Measurements from ENCODE around the gene PPP1R16B.

PPP1R16B gene

GRCh38 chr20:38962044-38962927 lies 156.8 kb downstream of the PPP1R16B start, which contains the start of gene DHX35:
DHX35 (plus strand) TSS chr20:38962344; CDS start chr20:38962368, 24 bp downstream.
- Histone ChIP-seq H3K79me1 (ENCODE audit: low read length) (peaks cover 9% of the 10 kb centered on the region), H3K27ac (ENCODE audit: low read depth, low read length) (peak within 1 kb of the TSS; percentile 81), H2BK12ac (ENCODE audit: low read length) (peak within 1 kb of the TSS; percentile 15), H3K4ac (ENCODE audit: low read depth, low read length) (peak within 1 kb of the TSS; percentile 90), H4K91ac (ENCODE audit: low read depth, low read length) (peak within 1 kb of the TSS; percentile 90), H3K4me3 (ENCODE audit: low read depth, low read length) (peak within 1 kb of the TSS; percentile 96), H4K8ac (ENCODE audit: low read depth, low read length) (peak within 1 kb of the TSS; percentile 97), H3K27me3 (ENCODE audit: insufficient read depth, low read length) (no peaks in the 10 kb centered on the region), H2AK5ac (ENCODE audit: low read length) (peak within 1 kb of the TSS; percentile 76), H3K36me3 (ENCODE audit: control insufficient read depth in 1 of 2, insufficient read depth in 2 of 2, low read length in 2 of 2) (peaks cover 0 to 2% of the 10 kb centered on the region in 2 experiments), H3K4me2 (ENCODE audit: low read length) (peak within 1 kb of the TSS; percentile 87), H3K9ac (ENCODE audit: low read length) (peak within 1 kb of the TSS; percentile 93), H2BK120ac (ENCODE audit: insufficient read depth, low read length, poor library complexity) (peak within 1 kb of the TSS; percentile 77), H3K18ac (ENCODE audit: low read length) (peak within 1 kb of the TSS; percentile 94), H2AFZ (ENCODE audit: insufficient read depth, low read length, poor library complexity) (peak within 1 kb of the TSS; percentile 97), H2BK5ac (ENCODE audit: low read depth, low read length, poor library complexity) (peak within 1 kb of the TSS; percentile 73), H3K79me2 (ENCODE audit: control insufficient read depth, insufficient read depth, low read length, poor library complexity) (peaks cover 6% of the 10 kb centered on the region), H3K4me1 (ENCODE audit: control insufficient read depth in 1 of 2, insufficient read depth in 2 of 2, low read length in 2 of 2) (peaks cover 3 to 4% of the 10 kb centered on the region in 2 experiments), H3K9me3 (ENCODE audit: insufficient read depth, low read depth, low read length) (no peaks in the 10 kb centered on the region), H4K12ac (ENCODE audit: low read depth, low read length) (peak within 1 kb of the TSS; percentile 96), H3K14ac (ENCODE audit: low read length) (peak within 1 kb of the TSS; percentile 95), H3K23ac (ENCODE audit: low read length) (no peak within 1 kb of the TSS)
- no CpG with 5 or more reads among the region's 70 CpGs for WGBS (ENCODE audit: extremely low coverage, insufficient coverage, insufficient read length)
- DNase-seq, result peak; percentile 99

DNA sequence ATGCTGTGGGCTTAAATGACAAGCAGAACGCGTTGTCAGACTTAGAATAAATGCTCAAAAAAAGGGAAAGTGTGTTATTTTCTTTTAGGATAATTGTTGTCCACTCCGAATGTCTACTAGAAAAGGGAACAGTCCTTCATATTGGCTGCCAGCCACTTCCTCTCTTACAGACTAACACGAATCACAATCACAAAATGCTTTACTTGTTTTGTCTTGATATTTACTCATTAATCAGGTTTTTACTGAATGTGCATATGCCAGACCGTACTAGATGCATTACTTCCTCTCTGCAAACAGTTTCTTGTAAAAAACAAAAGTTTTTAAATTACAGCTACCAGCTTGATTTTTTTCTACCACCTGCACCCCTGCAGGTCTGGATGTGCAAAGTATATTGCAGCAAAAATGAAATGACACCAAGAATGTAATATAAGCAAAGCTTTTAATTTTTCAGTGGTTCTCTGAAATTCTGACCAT lies 157.5 kb downstream of the PPP1R16B start:
- no CpG with 5 or more reads among the region's 5 CpGs for WGBS (ENCODE audit: extremely low coverage, insufficient coverage, insufficient read length)
- peak overlapping the region; percentile 90 for H4K91ac ChIP-seq (ENCODE audit: low read depth, low read length)
- no peak overlapping the region for H4K12ac ChIP-seq (ENCODE audit: low read depth, low read length)
- H2BK12ac ChIP-seq (ENCODE audit: low read length), result no peak overlapping the region
- H3K4ac ChIP-seq (ENCODE audit: low read depth, low read length), result peak overlapping the region; percentile 66
- no peaks in the 10 kb centered on the region for H3K27me3 ChIP-seq (ENCODE audit: insufficient read depth, low read length)
- H2AFZ ChIP-seq (ENCODE audit: insufficient read depth, low read length, poor library complexity), result no peak overlapping the region
- H3K27ac ChIP-seq (ENCODE audit: low read depth, low read length), result peak overlapping the region; percentile 81
- H3K23ac ChIP-seq (ENCODE audit: low read length), result no peak overlapping the region
- peaks cover 9% of the 10 kb centered on the region for H3K79me1 ChIP-seq (ENCODE audit: low read length)
- H3K36me3 ChIP-seq (ENCODE audit: control insufficient read depth in 1 of 2, insufficient read depth in 2 of 2, low read length in 2 of 2), result peaks cover 0 to 2% of the 10 kb centered on the region in 2 experiments
- no peak overlapping the region for H3K9ac ChIP-seq (ENCODE audit: low read length)
- H3K79me2 ChIP-seq (ENCODE audit: control insufficient read depth, insufficient read depth, low read length, poor library complexity), result peaks cover 6% of the 10 kb centered on the region
- no peak for DNase-seq
- H3K4me1 ChIP-seq (ENCODE audit: control insufficient read depth in 1 of 2, insufficient read depth in 2 of 2, low read length in 2 of 2), result peaks cover 3 to 4% of the 10 kb centered on the region in 2 experiments
- no peak overlapping the region for H3K14ac ChIP-seq (ENCODE audit: low read length)
- H3K18ac ChIP-seq (ENCODE audit: low read length), result no peak overlapping the region
- no peak overlapping the region for H2BK120ac ChIP-seq (ENCODE audit: insufficient read depth, low read length, poor library complexity)
- H2AK5ac ChIP-seq (ENCODE audit: low read length), result no peak overlapping the region
- H4K8ac ChIP-seq (ENCODE audit: low read depth, low read length), result peak overlapping the region; percentile 96
- no peaks in the 10 kb centered on the region for H3K9me3 ChIP-seq (ENCODE audit: insufficient read depth, low read depth, low read length)
- H2BK5ac ChIP-seq (ENCODE audit: low read depth, low read length, poor library complexity), result no peak overlapping the region
- H3K4me2 ChIP-seq (ENCODE audit: low read length), result peak overlapping the region; percentile 87
- peak overlapping the region; percentile 96 for H3K4me3 ChIP-seq (ENCODE audit: low read depth, low read length)

- no peak overlapping the region for H3K23ac ChIP-seq (ENCODE audit: low read length)
- H3K27me3 ChIP-seq (ENCODE audit: insufficient read depth, low read length), result no peaks in the 10 kb centered on the region
- no peak overlapping the region for H4K12ac ChIP-seq (ENCODE audit: low read depth, low read length)
- H2BK120ac ChIP-seq (ENCODE audit: insufficient read depth, low read length, poor library complexity), result no peak overlapping the region
- H2AK5ac ChIP-seq (ENCODE audit: low read length), result no peak overlapping the region
- no peak overlapping the region for H3K9ac ChIP-seq (ENCODE audit: low read length)
- DNase-seq, result no peak
- H3K36me3 ChIP-seq (ENCODE audit: control insufficient read depth in 1 of 2, insufficient read depth in 2 of 2, low read length in 2 of 2), result peaks cover 0 to 2% of the 10 kb centered on the region in 2 experiments
- peaks cover 9% of the 10 kb centered on the region for H3K79me1 ChIP-seq (ENCODE audit: low read length)
- H3K4me2 ChIP-seq (ENCODE audit: low read length), result no peak overlapping the region
- H2AFZ ChIP-seq (ENCODE audit: insufficient read depth, low read length, poor library complexity), result no peak overlapping the region
- no peak overlapping the region for H4K91ac ChIP-seq (ENCODE audit: low read depth, low read length)
- H2BK5ac ChIP-seq (ENCODE audit: low read depth, low read length, poor library complexity), result no peak overlapping the region
- no peak overlapping the region for H3K18ac ChIP-seq (ENCODE audit: low read length)
- H3K14ac ChIP-seq (ENCODE audit: low read length), result no peak overlapping the region
- no peak overlapping the region for H3K4ac ChIP-seq (ENCODE audit: low read depth, low read length)
- H3K4me1 ChIP-seq (ENCODE audit: control insufficient read depth in 1 of 2, insufficient read depth in 2 of 2, low read length in 2 of 2), result peaks cover 3 to 4% of the 10 kb centered on the region in 2 experiments
- peaks cover 6% of the 10 kb centered on the region for H3K79me2 ChIP-seq (ENCODE audit: control insufficient read depth, insufficient read depth, low read length, poor library complexity)
- H3K27ac ChIP-seq (ENCODE audit: low read depth, low read length), result no peak overlapping the region
- H3K9me3 ChIP-seq (ENCODE audit: insufficient read depth, low read depth, low read length), result no peaks in the 10 kb centered on the region
- H3K4me3 ChIP-seq (ENCODE audit: low read depth, low read length), result no peak overlapping the region
- H2BK12ac ChIP-seq (ENCODE audit: low read length), result no peak overlapping the region
- no peak overlapping the region for H4K8ac ChIP-seq (ENCODE audit: low read depth, low read length)
Observed at GRCh38 chr20:38963745-38964144, 158.2 kb downstream of the PPP1R16B start.

DNA sequence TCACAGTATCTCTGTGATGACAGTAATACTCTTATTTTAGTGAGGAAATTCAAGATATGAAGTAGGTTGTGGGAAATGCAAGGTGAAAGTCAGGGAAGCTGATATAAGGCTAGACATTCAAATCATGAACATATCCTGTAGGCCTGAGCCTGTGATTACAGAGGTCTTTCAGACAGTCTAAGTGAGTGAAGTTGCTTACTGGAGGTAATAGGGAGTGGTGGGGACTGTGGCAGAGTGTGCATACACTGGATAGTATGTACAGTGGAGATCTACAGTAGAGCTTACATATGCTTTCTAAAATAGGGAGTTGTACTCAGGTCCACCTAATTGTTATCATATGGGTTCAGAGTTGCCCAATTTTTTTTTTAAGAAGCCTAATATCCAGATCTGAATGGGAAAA lies 159.8 kb downstream of the PPP1R16B start:
- Histone ChIP-seq H3K27ac (ENCODE audit: low read depth, low read length) (no peak overlapping the region), H3K4me1 (ENCODE audit: control insufficient read depth in 1 of 2, insufficient read depth in 2 of 2, low read length in 2 of 2) (peaks cover 3 to 4% of the 10 kb centered on the region in 2 experiments), H4K12ac (ENCODE audit: low read depth, low read length) (no peak overlapping the region), H3K18ac (ENCODE audit: low read length) (no peak overlapping the region), H2BK120ac (ENCODE audit: insufficient read depth, low read length, poor library complexity) (no peak overlapping the region), H3K9me3 (ENCODE audit: insufficient read depth, low read depth, low read length) (no peaks in the 10 kb centered on the region), H3K27me3 (ENCODE audit: insufficient read depth, low read length) (no peaks in the 10 kb centered on the region), H3K79me1 (ENCODE audit: low read length) (peaks cover 9% of the 10 kb centered on the region), H4K91ac (ENCODE audit: low read depth, low read length) (no peak overlapping the region), H3K23ac (ENCODE audit: low read length) (no peak overlapping the region), H3K9ac (ENCODE audit: low read length) (no peak overlapping the region), H3K36me3 (ENCODE audit: control insufficient read depth in 1 of 2, insufficient read depth in 2 of 2, low read length in 2 of 2) (peaks cover 3 to 8% of the 10 kb centered on the region in 2 experiments), H2BK12ac (ENCODE audit: low read length) (no peak overlapping the region), H3K4ac (ENCODE audit: low read depth, low read length) (no peak overlapping the region), H2BK5ac (ENCODE audit: low read depth, low read length, poor library complexity) (no peak overlapping the region), H3K4me2 (ENCODE audit: low read length) (no peak overlapping the region), H2AFZ (ENCODE audit: insufficient read depth, low read length, poor library complexity) (no peak overlapping the region), H3K14ac (ENCODE audit: low read length) (no peak overlapping the region), H4K8ac (ENCODE audit: low read depth, low read length) (no peak overlapping the region), H3K4me3 (ENCODE audit: low read depth, low read length) (no peak overlapping the region), H3K79me2 (ENCODE audit: control insufficient read depth, insufficient read depth, low read length, poor library complexity) (peaks cover 6% of the 10 kb centered on the region), H2AK5ac (ENCODE audit: low read length) (no peak overlapping the region)
- DNase-seq, result no peak

Measured in trophoblast cell (in vitro differentiated cells and primary cell).